OCI-LY7 (cell line): ENCODE data around the gene IQGAP2. TPM values are rescaled to one million over a fixed set of nuclear protein-coding genes. Genes with fewer than 3 reads are reported as not detected.

Experiments used
- BruUV-seq: library from RNA; stranded (reverse); fragments of 400-500 nt; replicated peaks from 2 replicates; lab custom pipeline; 2021; lab: Mats Ljungman, UMichigan
- CTCF ChIA-PET: fragments of 300-600 bp; sonication (Branson Sonifier 250); formaldehyde crosslinking; loops from one replicate; lab custom pipeline; 2022; ENCODE audit warnings: antibody characterized with exemption; ENCODE audit not compliant: unreplicated experiment; lab: Charles Lee
- POLR2A ChIA-PET: fragments of 300-600 bp; sonication (Branson Sonifier 250); formaldehyde crosslinking; loops from one replicate; lab custom pipeline; 2022; ENCODE audit warnings: antibody characterized with exemption; lab: Charles Lee
- DNase-seq: peaks from one replicate; pipeline ENCODE4 v3.0.0-alpha.2; 2015; ENCODE audit warnings: low spot score
- H2AFZ ChIP-seq: fragments of 200-600 bp; sonication (generic), shearing (Covaris generic); 2 replicates; pipeline ENCODE4 v1.6.1; 2014; ENCODE audit warnings: mild to moderate bottlenecking, antibody characterized with exemption, low read length, moderate library complexity
- H3K27ac ChIP-seq: fragments of 200-600 bp; sonication (generic); 2 replicates; pipeline ENCODE4 v1.5.1; 2014; ENCODE audit warnings: mixed run types, low read depth, mild to moderate bottlenecking, moderate library complexity, low read length, inconsistent platforms; ENCODE audit not compliant: poor library complexity, severe bottlenecking
- H3K36me3 ChIP-seq: fragments of 200-600 bp; sonication (generic); 2 replicates; pipeline ENCODE4 v1.6.1; 2014; ENCODE audit warnings: mild to moderate bottlenecking, antibody characterized with exemption, low read length, moderate library complexity, mixed read lengths; ENCODE audit not compliant: insufficient read depth
- H3K4me1 ChIP-seq: fragments of 200-600 bp; sonication (generic); 2 replicates; pipeline ENCODE4 v1.5.1; 2014; ENCODE audit warnings: mild to moderate bottlenecking, low read length; ENCODE audit not compliant: insufficient read depth, poor library complexity, severe bottlenecking
- H3K4me2 ChIP-seq: fragments of 200-600 bp; sonication (generic); 2 replicates; pipeline ENCODE4 v1.6.1; 2014; ENCODE audit warnings: mild to moderate bottlenecking, low read length
- H3K4me3 ChIP-seq: fragments of 200-600 bp; sonication (generic); 2 replicates; pipeline ENCODE4 v1.5.1; 2014; ENCODE audit warnings: mild to moderate bottlenecking, low read depth, low read length; ENCODE audit not compliant: poor library complexity, severe bottlenecking
- H3K79me2 ChIP-seq: fragments of 200-600 bp; sonication (generic); 2 replicates; pipeline ENCODE4 v1.6.1; 2016; ENCODE audit warnings: low read depth, mild to moderate bottlenecking, low read length, moderate library complexity, mixed read lengths; ENCODE audit not compliant: insufficient read depth
- H3K9me2 ChIP-seq: fragments of 200-600 bp; sonication (generic); 2 replicates; pipeline ENCODE4 v1.6.1; 2016; ENCODE audit warnings: mild to moderate bottlenecking, low read length, mixed read lengths; ENCODE audit not compliant: insufficient read depth
- H3K9me3 ChIP-seq: fragments of 200-600 bp; sonication (generic); 2 replicates; pipeline ENCODE4 v1.6.1; 2014; ENCODE audit warnings: mild to moderate bottlenecking, mixed run types, low read length, mixed read lengths
- H4K20me1 ChIP-seq: fragments of 200-600 bp; sonication (generic); 2 replicates; pipeline ENCODE4 v1.6.1; 2014; ENCODE audit warnings: mild to moderate bottlenecking, antibody characterized with exemption, low read length, moderate library complexity, mixed read lengths; ENCODE audit not compliant: insufficient read depth
- CTCF ChIP-seq: fragments of 200-600 bp; sonication (generic); conservative IDR thresholded peaks from 2 replicates; pipeline ENCODE4 v1.5.1; 2014; ENCODE audit warnings: mild to moderate bottlenecking, antibody characterized with exemption, low read length, moderate library complexity, mixed read lengths
- EZH2phosphoT487 ChIP-seq: fragments of 200-600 bp; sonication (generic); IDR thresholded peaks from 2 replicates; pipeline ENCODE4 v1.6.1; 2018; ENCODE audit warnings: low read depth, borderline replicate concordance, mild to moderate bottlenecking, mixed run types, antibody characterized with exemption, low read length, moderate library complexity, mixed read lengths
- intact Hi-C: fragments of 100-400 bp; cut with micrococcal nuclease; formaldehyde crosslinking; loops from one replicate; pipeline ENCODE4 v1.10.0; 2022; ENCODE audit not compliant: unreplicated experiment
- total RNA-seq, 2 experiments: library from RNA; depleted of rRNA in 1 of 2; stranded (reverse); fragments of >200 nt in 1 of 2; shearing (Covaris generic) in 1 of 2; gene quantifications; 2 replicates each; pipeline ENCODE4 v1.2.3, GENCODE V29; 2014 to 2022

The IQGAP2 gene
- total RNA-seq, 2 experiments from 2014 or later, result 30.0 to 50.2 TPM

GRCh38 chr5:76669245-76669644 is 266.2 kb downstream of the IQGAP2 start:
- intact Hi-C loops, result no loop called here
- Histone ChIP-seq H3K36me3 (peaks cover 77% of the 10 kb centered on the region), H3K9me2 (no peaks in the 10 kb centered on the region), H3K4me1 (no peaks in the 10 kb centered on the region), H3K4me2 (no peak overlapping the region), H2AFZ (no peak overlapping the region), H3K4me3 (no peak overlapping the region), H3K27ac (no peak overlapping the region), H4K20me1 (peaks cover 4% of the 10 kb centered on the region; the same call in 1 of the 2 replicates), H3K79me2 (no peaks in the 10 kb centered on the region), H3K9me3 (no peaks in the 10 kb centered on the region)
- POLR2A ChIA-PET, result interaction anchor here (0.5 to 1.5 kb wide), 4 partner anchors 10 to 64 kb away, joined by 3 to 9 read pairs (median 4); no protein-coding TSS in a partner anchor
- DNase-seq, result no peak
- TF ChIP-seq CTCF, result no peak
- CTCF ChIA-PET, result no interaction called here
- no TSS peak for BruUV-seq

- Histone ChIP-seq H3K79me2 (no peaks in the 10 kb centered on the region), H3K4me3 (no peak overlapping the region), H3K27ac (no peak overlapping the region), H3K4me1 (no peaks in the 10 kb centered on the region), H3K9me2 (no peaks in the 10 kb centered on the region), H4K20me1 (peaks cover 4% of the 10 kb centered on the region; the same call in 1 of the 2 replicates), H2AFZ (no peak overlapping the region), H3K9me3 (no peaks in the 10 kb centered on the region), H3K36me3 (peaks cover 80% of the 10 kb centered on the region), H3K4me2 (no peak overlapping the region)
- BruUV-seq, result no TSS peak
- ChIA-PET CTCF (no interaction called here), POLR2A (no interaction called here)
- TF ChIP-seq EZH2phosphoT487 (no peak), CTCF (no peak)
- intact Hi-C loops, result no loop called here
- DNase-seq, result no peak
These were observed 267.4 kb downstream of the IQGAP2 start for GRCh38 chr5:76670508-76670907.

- intact Hi-C loops, result loop anchor here (1.0 kb wide), 1 partner anchor 10 kb away; no protein-coding TSS in a partner anchor
- Histone ChIP-seq H3K36me3 (peaks cover 86% of the 10 kb centered on the region), H3K4me3 (no peak overlapping the region), H4K20me1 (peaks cover 4% of the 10 kb centered on the region; the same call in 1 of the 2 replicates), H3K4me2 (no peak overlapping the region), H2AFZ (no peak overlapping the region), H3K9me3 (no peaks in the 10 kb centered on the region), H3K9me2 (no peaks in the 10 kb centered on the region), H3K4me1 (no peaks in the 10 kb centered on the region), H3K27ac (no peak overlapping the region), H3K79me2 (no peaks in the 10 kb centered on the region)
- POLR2A ChIA-PET, result no interaction called here
- no peak for TF ChIP-seq CTCF
- no peak for TF ChIP-seq EZH2phosphoT487
- DNase-seq, result no peak
- CTCF ChIA-PET, result no interaction called here
- no TSS peak for BruUV-seq
These were observed 269.2 kb downstream of the IQGAP2 start for GRCh38 chr5:76672242-76672641.
